Left lung (tissue), 10 donors: ENCODE measurements around the gene CLDN24. TPM values are rescaled to one million over a fixed set of nuclear protein-coding genes. Genes with fewer than 3 reads are reported as not detected.
A peak's percentile ranks its signal among the peaks of the same experiment; 100 is the strongest.

ENCODE experiments used
- ATAC-seq: fragments of 200-7000 bp; cut with Tn5 transposase; one replicate; pipeline ENCODE4 v1.9.1; 2020; ENCODE audit warnings: moderate library complexity
- DNase-seq, 4 donors: peaks; one replicate each; pipeline ENCODE4 v3.0.0-alpha.2; 2013 to 2020
- H3K27ac ChIP-seq, 2 donors: fragments of 200-600 bp; sonication (generic) in 1 of 2; one replicate each; pipeline versions ENCODE4 v1.5.0 to v1.8.0; 2020 to 2021
- H3K27me3 ChIP-seq, 2 donors: fragments of 200-600 bp; sonication (generic) in 1 of 2; one replicate each; pipeline versions ENCODE4 v1.5.0 to v1.8.0; 2020 to 2021
- H3K36me3 ChIP-seq, 2 donors: fragments of 200-600 bp; sonication (generic) in 1 of 2; one replicate each; pipeline versions ENCODE4 v1.5.0 to v1.8.0; 2020 to 2021
- H3K4me1 ChIP-seq, 2 donors: fragments of 200-600 bp; one replicate each; pipeline ENCODE4 v1.8.0; 2021
- H3K4me3 ChIP-seq, 2 donors: fragments of 200-600 bp; sonication (generic) in 1 of 2; one replicate each; pipeline versions ENCODE4 v1.5.0 to v1.8.0; 2020 to 2021; ENCODE audit warnings: mild to moderate bottlenecking in 1 of 2
- H3K9me3 ChIP-seq, 2 donors: fragments of 200-600 bp; sonication (generic) in 1 of 2; one replicate each; pipeline versions ENCODE4 v1.5.0 to v1.8.0; 2020 to 2021
- intact Hi-C, 2 donors: fragments of 100-400 bp; cut with DNase I; formaldehyde crosslinking; loops; one replicate each; pipeline versions ENCODE4 v1.11.2 to v1.14.2; 2022
- polyA plus RNA-seq, 6 donors: library from polyadenylated mRNA; unstranded; fragments of 120-200 nt; gene quantifications; one replicate each; pipeline ENCODE4 v1.2.1, GENCODE V29; 2013; ENCODE audit not compliant: insufficient read length in 6 of 6
- total RNA-seq, 2 donors: library from RNA; stranded (reverse); fragmentation: NEBNext Ultra II Directional; extraction: Animal tissue kit (Norgen Biotek cat#: 25700); gene quantifications; one replicate each; pipeline ENCODE4 v1.2.1, GENCODE V29; 2021
- TF ChIP-seq, protein P1 (sequence below), 2 donors: fragments of 200-600 bp; sonication (generic) in 1 of 2; IDR thresholded peaks; one replicate each; pipeline versions ENCODE4 v1.5.0 to v1.8.0; 2021; ENCODE audit warnings: antibody characterized with exemption in 2 of 2
- donor health status: DM: no; HTN: yes; CAD: no.
- donor health status: DM: no; HTN: no; CAD: no.

CLDN24 gene
- total and polyA plus RNA-seq, 8 donors: 0.25 to 0.53 TPM; not detected in 6

DNA sequence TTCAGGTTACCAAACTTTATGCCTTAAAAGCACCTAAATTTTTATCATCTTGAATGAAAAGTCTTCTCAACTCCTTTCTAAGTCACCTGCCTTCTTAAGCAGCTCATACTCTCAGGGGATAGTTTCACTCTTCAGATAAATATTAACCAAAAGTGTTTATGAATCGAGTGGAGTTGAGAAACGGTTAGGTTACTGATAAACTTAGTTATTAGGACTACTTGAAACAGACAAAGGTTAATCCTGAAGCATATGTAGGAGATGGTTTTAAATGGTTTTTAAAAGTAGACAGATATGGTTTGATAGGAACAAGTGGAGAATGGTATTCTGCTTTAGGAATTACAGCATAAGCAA lies 34.9 kb downstream of the CLDN24 start:
- intact Hi-C loops: no loop called here
- H3K9me3 ChIP-seq: no peaks in the 10 kb centered on the region
- H3K27ac ChIP-seq: peak overlapping the region in 1 of 2 donors; percentile 54
- peak; percentile 73 for ATAC-seq
- peaks cover 0 to 66% of the 10 kb centered on the region in 2 donors for H3K36me3 ChIP-seq
- DNase-seq: no peak
- H3K27me3 ChIP-seq: no peaks in the 10 kb centered on the region
- TF ChIP-seq, protein P1, sequence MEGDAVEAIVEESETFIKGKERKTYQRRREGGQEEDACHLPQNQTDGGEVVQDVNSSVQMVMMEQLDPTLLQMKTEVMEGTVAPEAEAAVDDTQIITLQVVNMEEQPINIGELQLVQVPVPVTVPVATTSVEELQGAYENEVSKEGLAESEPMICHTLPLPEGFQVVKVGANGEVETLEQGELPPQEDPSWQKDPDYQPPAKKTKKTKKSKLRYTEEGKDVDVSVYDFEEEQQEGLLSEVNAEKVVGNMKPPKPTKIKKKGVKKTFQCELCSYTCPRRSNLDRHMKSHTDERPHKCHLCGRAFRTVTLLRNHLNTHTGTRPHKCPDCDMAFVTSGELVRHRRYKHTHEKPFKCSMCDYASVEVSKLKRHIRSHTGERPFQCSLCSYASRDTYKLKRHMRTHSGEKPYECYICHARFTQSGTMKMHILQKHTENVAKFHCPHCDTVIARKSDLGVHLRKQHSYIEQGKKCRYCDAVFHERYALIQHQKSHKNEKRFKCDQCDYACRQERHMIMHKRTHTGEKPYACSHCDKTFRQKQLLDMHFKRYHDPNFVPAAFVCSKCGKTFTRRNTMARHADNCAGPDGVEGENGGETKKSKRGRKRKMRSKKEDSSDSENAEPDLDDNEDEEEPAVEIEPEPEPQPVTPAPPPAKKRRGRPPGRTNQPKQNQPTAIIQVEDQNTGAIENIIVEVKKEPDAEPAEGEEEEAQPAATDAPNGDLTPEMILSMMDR (IDR thresholded peaks at IDR 0.05): no peak
- no peaks in the 10 kb centered on the region for H3K4me1 ChIP-seq
- no peak overlapping the region for H3K4me3 ChIP-seq

DNA sequence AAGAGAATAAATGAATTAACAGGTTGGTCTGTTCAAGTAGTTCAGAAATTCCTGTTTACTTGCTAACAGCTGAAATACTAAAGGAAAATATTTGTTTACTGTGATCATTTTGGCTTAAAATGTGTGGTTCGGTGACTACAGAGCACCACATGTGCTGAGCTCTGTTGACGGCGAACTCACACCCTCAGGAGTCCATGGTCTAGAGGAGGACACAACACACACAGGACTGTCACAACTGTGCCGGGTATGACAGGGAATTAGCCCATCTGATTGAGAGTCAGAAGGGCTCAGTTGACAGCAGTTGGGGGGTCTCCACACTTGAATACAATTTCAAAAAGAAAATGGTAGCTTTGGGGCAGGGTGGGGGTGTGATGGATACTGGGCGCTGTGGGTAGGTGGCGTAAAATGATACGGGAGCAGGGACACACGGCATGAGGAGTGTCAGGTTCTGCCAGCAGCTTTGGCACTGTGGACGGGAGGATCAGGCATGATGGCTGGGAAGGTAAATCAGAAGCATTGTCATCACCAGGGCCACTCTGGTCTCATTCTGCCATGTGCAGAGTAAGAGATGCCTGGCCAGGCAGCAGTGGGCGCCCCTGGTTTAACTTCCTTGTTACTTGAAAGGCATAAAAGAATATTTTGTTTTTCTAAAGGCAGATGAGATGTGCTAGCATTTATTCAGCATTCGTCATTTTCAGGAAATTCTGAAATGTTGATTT lies 35.5 kb downstream of the CLDN24 start:
- Histone ChIP-seq H3K27ac (peak overlapping the region in 1 of 2 donors; percentile 54), H3K27me3 (no peaks in the 10 kb centered on the region), H3K4me3 (no peak overlapping the region), H3K36me3 (peaks cover 0 to 66% of the 10 kb centered on the region in 2 donors), H3K9me3 (no peaks in the 10 kb centered on the region), H3K4me1 (no peaks in the 10 kb centered on the region)
- DNase-seq: no peak
- peak; percentile 52 for ATAC-seq
- TF ChIP-seq, protein P1 (IDR thresholded peaks at IDR 0.05): no peak
- intact Hi-C loops: no loop called here

DNA sequence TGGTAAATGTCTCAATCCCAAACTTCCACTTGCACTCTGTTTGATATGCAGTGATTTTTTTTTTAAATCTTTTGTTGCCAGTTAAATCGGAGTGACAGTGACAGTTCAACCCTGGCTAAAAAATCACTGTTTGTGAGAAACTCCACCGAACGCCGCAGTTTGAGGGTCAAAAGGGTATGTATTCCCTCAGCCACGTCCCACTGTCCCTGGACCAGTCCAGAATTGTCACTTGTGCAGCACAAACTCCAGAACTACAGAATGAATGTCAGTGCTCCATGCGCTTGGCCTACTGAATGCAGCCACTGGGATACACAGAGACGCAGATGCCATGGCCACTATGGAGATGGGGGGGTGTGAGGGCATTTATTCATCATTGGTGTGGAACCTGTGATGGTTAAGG lies 36.3 kb downstream of the CLDN24 start:
- no peaks in the 10 kb centered on the region for H3K4me1 ChIP-seq
- TF ChIP-seq, protein P1 (IDR thresholded peaks at IDR 0.05): no peak

DNA sequence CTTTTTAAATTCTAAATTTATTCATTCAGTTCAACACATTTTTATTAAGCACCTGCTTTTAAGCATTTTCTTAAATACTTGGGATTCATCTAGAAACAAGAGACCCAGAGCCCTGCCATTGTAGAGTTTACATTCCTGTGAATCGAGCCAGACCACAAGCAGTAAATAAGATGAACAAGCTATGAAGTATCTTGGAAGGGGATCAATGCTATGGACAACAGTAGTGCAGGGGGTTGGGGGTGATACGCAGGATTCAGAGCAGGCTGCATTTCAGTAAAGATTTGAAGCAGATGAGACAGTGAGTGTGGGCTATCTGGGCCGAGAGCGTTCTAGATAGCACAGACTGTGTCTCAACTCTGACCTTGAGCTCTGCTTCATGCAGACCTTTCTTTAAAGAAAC lies 37.3 kb downstream of the CLDN24 start:
- H3K4me1 ChIP-seq: no peaks in the 10 kb centered on the region
- TF ChIP-seq, protein P1 (IDR thresholded peaks at IDR 0.05): no peak
- H3K4me3 ChIP-seq: no peak overlapping the region
- ATAC-seq (no peak), DNase-seq (no peak)
- H3K36me3 ChIP-seq: peaks cover 0 to 64% of the 10 kb centered on the region in 2 donors
- intact Hi-C loops: no loop called here
- H3K9me3 ChIP-seq: no peaks in the 10 kb centered on the region
- H3K27me3 ChIP-seq: no peaks in the 10 kb centered on the region
- H3K27ac ChIP-seq: no peak overlapping the region

More for the DNA sequence above, 36.3 kb downstream of the CLDN24 start:
- peaks cover 0 to 62% of the 10 kb centered on the region in 2 donors for H3K36me3 ChIP-seq
- no peak overlapping the region for H3K4me3 ChIP-seq
- ATAC-seq: no peak
- no peaks in the 10 kb centered on the region for H3K27me3 ChIP-seq
- no peak overlapping the region for H3K27ac ChIP-seq
- no peak for DNase-seq
- intact Hi-C loops: no loop called here
- no peaks in the 10 kb centered on the region for H3K9me3 ChIP-seq

DNA sequence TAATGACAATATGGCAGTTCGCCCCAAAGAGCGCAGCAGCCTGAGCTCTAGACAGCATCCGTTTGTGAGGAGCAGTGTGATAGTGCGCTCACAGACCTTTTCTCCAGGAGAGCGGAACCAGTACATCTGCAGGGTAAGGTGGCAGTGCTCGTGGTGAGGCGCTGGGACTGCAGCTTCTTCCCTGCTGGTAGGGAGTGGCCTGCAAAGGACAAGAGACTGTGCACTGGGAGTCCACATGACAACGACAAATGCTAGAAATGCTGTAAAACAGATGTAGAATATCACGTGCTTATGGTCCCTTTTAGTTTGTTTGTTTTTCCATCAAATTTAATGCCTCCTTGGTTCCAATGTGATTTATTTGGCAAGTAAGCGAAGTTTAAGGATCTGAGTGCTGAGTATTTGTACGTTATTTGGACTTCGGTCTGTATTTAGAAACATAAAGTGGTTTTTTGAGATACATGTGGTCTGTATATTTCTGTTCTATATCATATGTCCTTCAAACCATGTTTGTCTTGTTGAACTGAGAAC lies 37.9 kb downstream of the CLDN24 start:
- DNase-seq (no peak), ATAC-seq (no peak)
- intact Hi-C loops: no loop called here
- Histone ChIP-seq H3K27ac (no peak overlapping the region), H3K4me3 (no peak overlapping the region), H3K36me3 (peaks cover 0 to 58% of the 10 kb centered on the region in 2 donors), H3K4me1 (no peaks in the 10 kb centered on the region), H3K27me3 (no peaks in the 10 kb centered on the region), H3K9me3 (no peaks in the 10 kb centered on the region)
- TF ChIP-seq, protein P1 (IDR thresholded peaks at IDR 0.05): no peak
